ENCODE results near the gene SNX14.
A peak's percentile ranks its signal among the peaks of the same experiment; 100 is the strongest.

- TF ChIP-seq ISL1 (CRISPR knock-in tag; IDR thresholded peaks at IDR 0.05) (no peak), ZC3H10 (CRISPR knock-in tag; IDR thresholded peaks at IDR 0.05) (peak; percentile 10; the same call in 1 of the 2 replicates), ESRRG (CRISPR knock-in tag; IDR thresholded peaks at IDR 0.05) (no peak), POU6F1 (CRISPR knock-in tag; IDR thresholded peaks at IDR 0.05; ENCODE audit: borderline replicate concordance, low read depth) (no peak)
Observed at GRCh38 chr6:85460154-85460920, 133.3 kb downstream of the SNX14 start.
